ENCODE results near the gene DGKA. TPM values are rescaled to one million over a fixed set of nuclear protein-coding genes. Genes with fewer than 3 reads are reported as not detected.
"Not testable (repeated sequence)": the region's sequence is repeated elsewhere in the genome, so short reads cannot be mapped to it uniquely, and the experiment has no call there.

DGKA gene
- total RNA-seq, 1 donor from 2014 or later: 18.8 TPM

DNA sequence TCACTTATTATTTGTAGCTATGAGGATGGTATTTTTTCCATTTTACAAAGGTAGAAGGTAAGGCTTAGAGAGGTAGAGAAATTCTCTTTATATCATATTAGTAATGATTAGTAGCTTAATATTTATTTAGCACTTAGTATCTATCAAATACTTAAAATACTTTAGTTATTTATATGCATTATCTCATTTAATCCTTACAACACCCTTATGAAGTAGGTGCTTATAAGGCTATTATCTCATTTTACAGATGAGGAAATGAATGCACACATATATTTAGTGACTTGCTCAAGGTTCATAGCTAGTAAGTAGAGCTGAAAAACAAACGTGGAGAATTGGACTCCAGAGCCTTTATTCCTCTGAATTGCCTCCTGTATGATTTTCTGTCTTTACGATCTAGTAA is 53.9 kb downstream of the DGKA start:
- Mint-ChIP-seq H3K36me3 (ENCODE audit: low read depth) (peaks cover 11% of the 10 kb centered on the region), H3K27ac (ENCODE audit: unreplicated experiment) (no peak overlapping the region), H3K9me3 (no peaks in the 10 kb centered on the region), H3K4me1 (no peaks in the 10 kb centered on the region), H3K4me3 (no peak overlapping the region), H3K27me3 (ENCODE audit: low read depth) (no peaks in the 10 kb centered on the region)
- DNase-seq (ENCODE audit: low read depth, low spot score): no peak
- TF ChIP-seq, protein P1, sequence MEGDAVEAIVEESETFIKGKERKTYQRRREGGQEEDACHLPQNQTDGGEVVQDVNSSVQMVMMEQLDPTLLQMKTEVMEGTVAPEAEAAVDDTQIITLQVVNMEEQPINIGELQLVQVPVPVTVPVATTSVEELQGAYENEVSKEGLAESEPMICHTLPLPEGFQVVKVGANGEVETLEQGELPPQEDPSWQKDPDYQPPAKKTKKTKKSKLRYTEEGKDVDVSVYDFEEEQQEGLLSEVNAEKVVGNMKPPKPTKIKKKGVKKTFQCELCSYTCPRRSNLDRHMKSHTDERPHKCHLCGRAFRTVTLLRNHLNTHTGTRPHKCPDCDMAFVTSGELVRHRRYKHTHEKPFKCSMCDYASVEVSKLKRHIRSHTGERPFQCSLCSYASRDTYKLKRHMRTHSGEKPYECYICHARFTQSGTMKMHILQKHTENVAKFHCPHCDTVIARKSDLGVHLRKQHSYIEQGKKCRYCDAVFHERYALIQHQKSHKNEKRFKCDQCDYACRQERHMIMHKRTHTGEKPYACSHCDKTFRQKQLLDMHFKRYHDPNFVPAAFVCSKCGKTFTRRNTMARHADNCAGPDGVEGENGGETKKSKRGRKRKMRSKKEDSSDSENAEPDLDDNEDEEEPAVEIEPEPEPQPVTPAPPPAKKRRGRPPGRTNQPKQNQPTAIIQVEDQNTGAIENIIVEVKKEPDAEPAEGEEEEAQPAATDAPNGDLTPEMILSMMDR (conservative IDR thresholded peaks at IDR 0.05): no peak

DNA sequence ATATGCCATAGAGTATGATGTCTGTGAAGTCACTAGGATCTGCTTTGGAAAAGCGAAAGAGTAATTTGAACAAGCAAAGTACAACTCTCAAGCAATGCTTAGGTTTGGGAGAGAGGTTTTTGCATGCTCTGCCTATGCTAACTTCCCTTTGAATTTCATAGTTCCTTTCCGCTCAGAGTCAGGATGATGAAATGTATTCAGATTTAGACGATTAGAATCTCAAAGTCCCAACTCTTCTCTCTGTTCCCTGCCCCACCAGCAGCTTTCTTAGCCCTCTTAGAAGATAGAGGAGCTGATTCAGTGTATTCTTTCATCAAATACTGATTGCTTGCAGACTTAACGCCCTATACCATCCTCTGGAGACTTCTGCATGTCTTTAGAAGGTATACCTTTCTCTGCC is 54.4 kb downstream of the DGKA start:
- Mint-ChIP-seq H3K27ac (ENCODE audit: unreplicated experiment) (no peak overlapping the region), H3K36me3 (ENCODE audit: low read depth) (peaks cover 13% of the 10 kb centered on the region), H3K27me3 (ENCODE audit: low read depth) (no peaks in the 10 kb centered on the region), H3K4me1 (no peaks in the 10 kb centered on the region), H3K9me3 (no peaks in the 10 kb centered on the region), H3K4me3 (no peak overlapping the region)
- DNase-seq (ENCODE audit: low read depth, low spot score): no peak
- TF ChIP-seq, protein P1 (conservative IDR thresholded peaks at IDR 0.05): no peak

DNA sequence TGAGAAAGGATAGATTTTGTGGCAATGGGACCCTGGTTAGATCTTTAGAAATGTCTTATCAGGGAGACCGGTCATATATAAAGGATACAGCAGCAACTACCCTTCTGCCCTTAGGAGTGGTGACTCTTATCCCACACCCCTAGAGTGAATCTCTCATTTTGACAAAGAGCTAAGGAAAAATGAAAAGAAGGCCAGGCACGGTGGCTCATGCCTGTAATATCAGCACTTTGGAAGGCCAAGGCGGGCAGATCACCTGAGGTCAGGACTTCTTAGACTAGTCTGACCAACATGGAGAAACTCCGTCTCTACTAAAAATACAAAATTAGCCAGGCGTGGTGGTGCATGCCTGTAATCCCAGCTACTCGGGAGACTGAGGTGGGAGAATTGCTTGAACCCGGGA is 55.0 kb downstream of the DGKA start:
- not testable (repeated sequence) for H3K4me3 Mint-ChIP-seq; DNase-seq (ENCODE audit: low read depth, low spot score); H3K4me1 Mint-ChIP-seq; H3K9me3 Mint-ChIP-seq; H3K27me3 Mint-ChIP-seq (ENCODE audit: low read depth); H3K27ac Mint-ChIP-seq (ENCODE audit: unreplicated experiment)
- peaks cover 17% of the 10 kb centered on the region for H3K36me3 Mint-ChIP-seq (ENCODE audit: low read depth)

DNA sequence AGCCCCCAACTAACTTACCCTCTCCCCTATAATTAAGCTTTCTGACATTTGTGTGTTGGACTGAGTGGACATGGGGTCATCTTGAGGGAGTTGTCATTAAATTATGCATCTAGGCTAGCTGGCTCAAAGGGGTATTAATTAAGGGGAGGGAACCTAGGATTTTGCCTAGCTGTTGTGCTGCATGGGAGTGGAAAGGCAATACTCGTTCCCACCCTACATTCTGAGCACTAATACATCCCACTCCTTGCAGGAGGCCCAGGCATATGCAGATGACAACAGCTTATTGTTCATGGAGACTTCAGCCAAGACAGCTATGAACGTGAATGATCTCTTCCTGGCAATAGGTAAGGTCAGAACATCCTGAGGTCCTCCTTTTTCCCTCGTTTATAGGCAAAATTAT is 60.1 kb downstream of the DGKA start:
- peaks cover 15% of the 10 kb centered on the region for H3K36me3 Mint-ChIP-seq (ENCODE audit: low read depth)
- TF ChIP-seq, protein P1 (conservative IDR thresholded peaks at IDR 0.05): no peak
- no peak overlapping the region for H3K4me3 Mint-ChIP-seq
- no peaks in the 10 kb centered on the region for H3K9me3 Mint-ChIP-seq
- no peak for DNase-seq (ENCODE audit: low read depth, low spot score)
- H3K27me3 Mint-ChIP-seq (ENCODE audit: low read depth): no peaks in the 10 kb centered on the region
- H3K4me1 Mint-ChIP-seq: peaks cover 2% of the 10 kb centered on the region
- no peak overlapping the region for H3K27ac Mint-ChIP-seq (ENCODE audit: unreplicated experiment)

- TF ChIP-seq, protein P1 (conservative IDR thresholded peaks at IDR 0.05): no peak
- H3K36me3 Mint-ChIP-seq (ENCODE audit: low read depth): peaks cover 15% of the 10 kb centered on the region
- no peaks in the 10 kb centered on the region for H3K9me3 Mint-ChIP-seq
- no peak for DNase-seq (ENCODE audit: low read depth, low spot score)
- H3K4me1 Mint-ChIP-seq: peaks cover 22% of the 10 kb centered on the region
- no peak overlapping the region for H3K4me3 Mint-ChIP-seq
- H3K27me3 Mint-ChIP-seq (ENCODE audit: low read depth): no peaks in the 10 kb centered on the region
- peak overlapping the region; percentile 67 for H3K27ac Mint-ChIP-seq (ENCODE audit: unreplicated experiment)
These were observed 62.4 kb downstream of the DGKA start for GRCh38 chr12:55993230-55993853.

DNA sequence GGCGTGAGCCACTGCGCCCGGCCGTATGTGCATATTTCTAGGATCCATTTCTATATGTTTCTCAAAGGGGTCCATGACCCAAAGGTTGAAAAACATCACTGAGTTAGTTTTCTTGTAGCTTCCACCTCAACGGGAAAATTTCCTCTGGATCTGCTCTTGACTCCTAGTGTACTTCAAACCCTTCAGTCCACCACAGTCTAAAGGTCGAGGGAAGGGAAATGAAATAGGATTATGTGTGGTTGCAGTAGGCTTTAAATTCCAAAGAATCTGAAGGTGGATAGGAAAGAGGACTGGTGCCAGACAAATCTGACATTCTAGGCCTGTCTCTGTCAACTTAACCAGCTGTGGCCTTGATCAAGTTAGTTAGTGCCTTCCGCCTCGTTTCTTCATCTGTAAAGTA is 64.4 kb downstream of the DGKA start:
- TF ChIP-seq, protein P1 (conservative IDR thresholded peaks at IDR 0.05): no peak
- H3K27ac Mint-ChIP-seq (ENCODE audit: unreplicated experiment): no peak overlapping the region

More for the DNA sequence above, 64.4 kb downstream of the DGKA start:
- Mint-ChIP-seq H3K4me3 (peak overlapping the region; percentile 27), H3K4me1 (peaks cover 33% of the 10 kb centered on the region), H3K36me3 (ENCODE audit: low read depth) (peaks cover 9% of the 10 kb centered on the region), H3K9me3 (no peaks in the 10 kb centered on the region), H3K27me3 (ENCODE audit: low read depth) (no peaks in the 10 kb centered on the region)
- DNase-seq (ENCODE audit: low read depth, low spot score): no peak

Data from neural crest cell (in vitro differentiated cells).